ENCODE measurements around the gene SERPINA5. TPM values are rescaled to one million over a fixed set of nuclear protein-coding genes. Genes with fewer than 3 reads are reported as not detected.

The SERPINA5 gene
- total RNA-seq, 4 donors from 2014 or later = not detected

DNA sequence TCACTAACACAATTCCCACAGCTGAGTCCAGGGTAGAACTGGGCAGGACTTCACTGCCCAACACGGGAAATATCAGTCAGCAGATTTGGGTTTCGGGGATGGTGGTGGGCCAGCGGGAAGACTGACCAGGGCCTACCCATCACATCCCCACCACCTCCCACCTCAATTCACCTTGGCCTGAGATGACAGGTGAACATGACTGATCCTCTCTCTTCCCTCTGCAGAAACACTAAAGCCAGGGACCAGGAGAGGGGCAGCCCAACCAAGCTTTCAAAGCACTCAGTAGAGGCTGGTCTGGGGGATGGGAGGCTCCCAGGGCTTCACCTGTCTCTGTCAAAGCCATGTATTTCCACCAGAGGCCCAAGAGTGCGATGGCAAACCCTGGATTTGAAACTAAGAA is 2.3 kb downstream of the SERPINA5 start:
- Histone ChIP-seq H3K36me3 (no peaks in the 10 kb centered on the region), H3K4me1 (no peaks in the 10 kb centered on the region), H3K27me3 (no peaks in the 10 kb centered on the region), H3K27ac (no peak overlapping the region), H3K4me3 (no peak overlapping the region), H3K9me3 (no peaks in the 10 kb centered on the region)
- DNase-seq = no peak
- TF ChIP-seq, protein P1, sequence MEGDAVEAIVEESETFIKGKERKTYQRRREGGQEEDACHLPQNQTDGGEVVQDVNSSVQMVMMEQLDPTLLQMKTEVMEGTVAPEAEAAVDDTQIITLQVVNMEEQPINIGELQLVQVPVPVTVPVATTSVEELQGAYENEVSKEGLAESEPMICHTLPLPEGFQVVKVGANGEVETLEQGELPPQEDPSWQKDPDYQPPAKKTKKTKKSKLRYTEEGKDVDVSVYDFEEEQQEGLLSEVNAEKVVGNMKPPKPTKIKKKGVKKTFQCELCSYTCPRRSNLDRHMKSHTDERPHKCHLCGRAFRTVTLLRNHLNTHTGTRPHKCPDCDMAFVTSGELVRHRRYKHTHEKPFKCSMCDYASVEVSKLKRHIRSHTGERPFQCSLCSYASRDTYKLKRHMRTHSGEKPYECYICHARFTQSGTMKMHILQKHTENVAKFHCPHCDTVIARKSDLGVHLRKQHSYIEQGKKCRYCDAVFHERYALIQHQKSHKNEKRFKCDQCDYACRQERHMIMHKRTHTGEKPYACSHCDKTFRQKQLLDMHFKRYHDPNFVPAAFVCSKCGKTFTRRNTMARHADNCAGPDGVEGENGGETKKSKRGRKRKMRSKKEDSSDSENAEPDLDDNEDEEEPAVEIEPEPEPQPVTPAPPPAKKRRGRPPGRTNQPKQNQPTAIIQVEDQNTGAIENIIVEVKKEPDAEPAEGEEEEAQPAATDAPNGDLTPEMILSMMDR (IDR thresholded peaks at IDR 0.05) = no peak
- no peak for TF ChIP-seq POLR2A (IDR thresholded peaks at IDR 0.05)

- H3K36me3 ChIP-seq = no peaks in the 10 kb centered on the region
- H3K4me3 ChIP-seq = no peak overlapping the region
- no peak overlapping the region for H3K27ac ChIP-seq
- no peaks in the 10 kb centered on the region for H3K27me3 ChIP-seq
- TF ChIP-seq, protein P1 (IDR thresholded peaks at IDR 0.05) = no peak
- no peak for TF ChIP-seq POLR2A (IDR thresholded peaks at IDR 0.05)
- H3K4me1 ChIP-seq = no peaks in the 10 kb centered on the region
- no peaks in the 10 kb centered on the region for H3K9me3 ChIP-seq
- no peak for DNase-seq
These were observed 3.5 kb downstream of the SERPINA5 start for GRCh38 chr14:94584591-94585280.

GRCh38 chr14:94586635-94587034 is 5.4 kb downstream of the SERPINA5 start:
- H3K27ac ChIP-seq = no peak overlapping the region
- no peaks in the 10 kb centered on the region for H3K9me3 ChIP-seq
- DNase-seq = no peak
- no peak for TF ChIP-seq POLR2A (IDR thresholded peaks at IDR 0.05)
- TF ChIP-seq, protein P1 (IDR thresholded peaks at IDR 0.05) = no peak
- no peaks in the 10 kb centered on the region for H3K36me3 ChIP-seq
- no peak overlapping the region for H3K4me3 ChIP-seq
- no peaks in the 10 kb centered on the region for H3K27me3 ChIP-seq
- H3K4me1 ChIP-seq = no peaks in the 10 kb centered on the region

DNA sequence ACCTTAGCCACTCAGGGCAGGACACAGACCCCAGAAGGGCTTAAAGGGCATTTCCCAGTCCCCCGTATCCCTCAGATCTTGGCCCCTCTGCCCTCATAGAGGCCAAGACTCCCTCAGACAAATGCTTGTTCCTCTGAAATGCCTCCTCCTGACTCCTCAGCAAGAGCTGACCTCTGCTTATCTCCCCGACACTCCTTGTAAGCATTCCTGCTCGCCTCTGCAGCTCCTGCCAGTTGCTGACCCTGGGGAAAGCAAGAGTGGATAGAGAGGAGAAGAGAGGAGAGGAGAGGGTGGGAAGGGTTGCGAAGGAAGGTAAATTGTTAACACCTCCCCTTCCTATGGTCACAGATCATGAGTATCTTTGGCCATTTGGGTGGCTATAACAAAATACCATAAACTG is 7.1 kb downstream of the SERPINA5 start:
- Histone ChIP-seq H3K9me3 (no peaks in the 10 kb centered on the region), H3K36me3 (no peaks in the 10 kb centered on the region), H3K27me3 (no peaks in the 10 kb centered on the region), H3K4me3 (no peak overlapping the region), H3K4me1 (no peaks in the 10 kb centered on the region), H3K27ac (no peak overlapping the region)
- TF ChIP-seq POLR2A (IDR thresholded peaks at IDR 0.05) = no peak
- TF ChIP-seq, protein P1 (IDR thresholded peaks at IDR 0.05) = no peak
- peak in 1 of 3 donors; percentile 19 for DNase-seq

- Histone ChIP-seq H3K4me3 (no peak overlapping the region), H3K27me3 (no peaks in the 10 kb centered on the region), H3K4me1 (no peaks in the 10 kb centered on the region), H3K27ac (no peak overlapping the region), H3K36me3 (no peaks in the 10 kb centered on the region), H3K9me3 (no peaks in the 10 kb centered on the region)
- DNase-seq = no peak
- TF ChIP-seq, protein P1 (IDR thresholded peaks at IDR 0.05) = no peak
- TF ChIP-seq POLR2A (IDR thresholded peaks at IDR 0.05) = no peak
These were observed 9.8 kb downstream of the SERPINA5 start for GRCh38 chr14:94591073-94591472.
